Mesendoderm (in vitro differentiated cells): ENCODE measurements around the gene DSE.

ENCODE experiments used
- DNase-seq: peaks from one replicate; pipeline ENCODE4 v3.0.0; 2013
- H2AK5ac ChIP-seq: 2 replicates; pipeline ENCODE4 v1.6.1; 2013; ENCODE audit warnings: low read length, inconsistent platforms
- H2BK120ac ChIP-seq: 2 replicates; pipeline ENCODE4 v1.6.1; 2013; ENCODE audit warnings: low read depth, mild to moderate bottlenecking, low read length, moderate library complexity, mixed read lengths
- H2BK15ac ChIP-seq: replicated peaks from 2 replicates; pipeline ENCODE4 v1.6.1; 2013; ENCODE audit warnings: low read depth, mild to moderate bottlenecking, moderate library complexity
- H2BK5ac ChIP-seq: 2 replicates; pipeline ENCODE4 v1.6.1; 2013; ENCODE audit warnings: low read length, inconsistent platforms
- H3K18ac ChIP-seq: 2 replicates; pipeline ENCODE4 v1.6.1; 2013; ENCODE audit warnings: mild to moderate bottlenecking, low read length, mixed read lengths
- H3K23ac ChIP-seq: one replicate; pipeline ENCODE4 v1.6.1; 2013; ENCODE audit warnings: low read length
- H3K27ac ChIP-seq: 2 replicates; pipeline ENCODE4 v1.5.1; 2013; ENCODE audit warnings: low read depth, mild to moderate bottlenecking, inconsistent platforms, low read length, moderate library complexity
- H3K27me3 ChIP-seq: 2 replicates; pipeline ENCODE4 v1.6.1; 2013; ENCODE audit warnings: low read length, control low read depth, mild to moderate bottlenecking, inconsistent platforms; ENCODE audit not compliant: insufficient read depth, poor library complexity
- H3K36me3 ChIP-seq: 2 replicates; pipeline ENCODE4 v1.6.1; 2013; ENCODE audit warnings: low read length, inconsistent platforms; ENCODE audit not compliant: control insufficient read depth, insufficient read depth
- H3K4ac ChIP-seq: one replicate; pipeline ENCODE4 v1.6.1; 2013; ENCODE audit warnings: low read depth, mild to moderate bottlenecking, low read length, moderate library complexity
- H3K4me1 ChIP-seq: 2 replicates; pipeline ENCODE4 v1.6.1; 2013; ENCODE audit warnings: low read depth, low read length, inconsistent platforms; ENCODE audit not compliant: control insufficient read depth
- H3K4me2 ChIP-seq: 2 replicates; pipeline ENCODE4 v1.6.1; 2013; ENCODE audit warnings: low read length
- H3K4me3 ChIP-seq: 2 replicates; pipeline ENCODE4 v1.5.1; 2013; ENCODE audit warnings: mild to moderate bottlenecking, low read length
- H3K56ac ChIP-seq: one replicate; pipeline ENCODE4 v1.6.1; 2013; ENCODE audit warnings: low read length
- H3K79me1 ChIP-seq: 2 replicates; pipeline ENCODE4 v1.6.1; 2013; ENCODE audit warnings: low read length, inconsistent platforms
- H3K79me2 ChIP-seq: 2 replicates; pipeline ENCODE4 v1.6.1; 2013; ENCODE audit warnings: mild to moderate bottlenecking, low read length; ENCODE audit not compliant: control insufficient read depth, insufficient read depth
- H3K9ac ChIP-seq: 2 replicates; pipeline ENCODE4 v1.6.1; 2013; ENCODE audit warnings: low read length, inconsistent platforms
- H4K5ac ChIP-seq: one replicate; pipeline ENCODE4 v1.6.1; 2013; ENCODE audit warnings: low read length
- H4K8ac ChIP-seq: one replicate; pipeline ENCODE4 v1.6.1; 2013; ENCODE audit warnings: low read depth, mild to moderate bottlenecking, control low read depth, low read length, moderate library complexity
- WGBS: extraction: QIAGEN DNeasy Blood & Tissue Kit; methylation state at CpG from one replicate; pipeline ENCODE4 v1.1.7; 2013; ENCODE audit warnings: low lambda C conversion rate, missing lambda C conversion rate; ENCODE audit not compliant: insufficient coverage; ENCODE audit errors: extremely low coverage; 5-methylcytosine and 5-hydroxymethylcytosine counted together

Gene DSE

GRCh38 chr6:116402108-116402937 lies 31.6 kb downstream of the DSE start:
- Histone ChIP-seq H3K4me2 (no peak overlapping the region), H2BK120ac (no peak overlapping the region), H2AK5ac (no peak overlapping the region), H4K5ac (no peak overlapping the region), H3K4me3 (no peak overlapping the region), H3K4me1 (no peaks in the 10 kb centered on the region), H2BK5ac (no peak overlapping the region), H3K79me2 (peaks cover 5% of the 10 kb centered on the region), H3K56ac (no peak overlapping the region), H3K27ac (no peak overlapping the region), H3K9ac (no peak overlapping the region), H3K27me3 (no peaks in the 10 kb centered on the region), H2BK15ac (no peak overlapping the region), H3K23ac (no peak overlapping the region), H3K36me3 (no peaks in the 10 kb centered on the region), H3K4ac (no peak overlapping the region), H3K79me1 (peaks cover 7% of the 10 kb centered on the region), H3K18ac (no peak overlapping the region), H4K8ac (no peak overlapping the region)
- WGBS, result no CpG with 5 or more reads among the region's 2 CpGs
- no peak for DNase-seq

GRCh38 chr6:116403205-116403604 lies 32.5 kb downstream of the DSE start:
- Histone ChIP-seq H2BK15ac (no peak overlapping the region), H4K8ac (no peak overlapping the region), H3K4me1 (no peaks in the 10 kb centered on the region), H3K79me2 (peaks cover 10% of the 10 kb centered on the region), H3K36me3 (no peaks in the 10 kb centered on the region), H3K56ac (no peak overlapping the region), H3K9ac (no peak overlapping the region), H3K23ac (no peak overlapping the region), H3K4me2 (no peak overlapping the region), H3K79me1 (peaks cover 10% of the 10 kb centered on the region), H2AK5ac (no peak overlapping the region), H4K5ac (no peak overlapping the region), H2BK120ac (no peak overlapping the region), H3K4me3 (no peak overlapping the region), H3K4ac (no peak overlapping the region), H2BK5ac (no peak overlapping the region), H3K18ac (no peak overlapping the region), H3K27me3 (no peaks in the 10 kb centered on the region), H3K27ac (no peak overlapping the region)
- DNase-seq, result no peak
- WGBS, result no CpG with 5 or more reads among the region's 1 CpG

GRCh38 chr6:116404696-116405095 lies 33.9 kb downstream of the DSE start:
- no peak overlapping the region for H3K56ac ChIP-seq
- no peak overlapping the region for H2BK15ac ChIP-seq
- H2BK120ac ChIP-seq, result no peak overlapping the region
- no peak overlapping the region for H2BK5ac ChIP-seq
- H3K4ac ChIP-seq, result no peak overlapping the region
- no peak overlapping the region for H4K8ac ChIP-seq
- no peak overlapping the region for H3K18ac ChIP-seq
- no peaks in the 10 kb centered on the region for H3K4me1 ChIP-seq
- H3K27me3 ChIP-seq, result no peaks in the 10 kb centered on the region
- no peak overlapping the region for H4K5ac ChIP-seq
- WGBS, result no CpG with 5 or more reads among the region's 3 CpGs
- peaks cover 12% of the 10 kb centered on the region for H3K79me2 ChIP-seq
- H3K27ac ChIP-seq, result no peak overlapping the region
- peaks cover 10% of the 10 kb centered on the region for H3K79me1 ChIP-seq
- H3K4me3 ChIP-seq, result no peak overlapping the region
- no peak overlapping the region for H3K4me2 ChIP-seq
- H3K23ac ChIP-seq, result no peak overlapping the region
- no peak overlapping the region for H3K9ac ChIP-seq
- DNase-seq, result no peak
- no peaks in the 10 kb centered on the region for H3K36me3 ChIP-seq
- no peak overlapping the region for H2AK5ac ChIP-seq

GRCh38 chr6:116405138-116405537 lies 34.4 kb downstream of the DSE start:
- H2BK5ac ChIP-seq, result no peak overlapping the region
- H2BK15ac ChIP-seq, result no peak overlapping the region
- WGBS, result no CpG with 5 or more reads among the region's 5 CpGs
- H2BK120ac ChIP-seq, result no peak overlapping the region
- H3K79me1 ChIP-seq, result peaks cover 11% of the 10 kb centered on the region
- H2AK5ac ChIP-seq, result no peak overlapping the region
- H3K27me3 ChIP-seq, result no peaks in the 10 kb centered on the region
- H3K4me1 ChIP-seq, result no peaks in the 10 kb centered on the region
- no peaks in the 10 kb centered on the region for H3K36me3 ChIP-seq
- H3K18ac ChIP-seq, result no peak overlapping the region
- no peak overlapping the region for H4K8ac ChIP-seq
- H3K27ac ChIP-seq, result no peak overlapping the region
- H3K79me2 ChIP-seq, result peaks cover 12% of the 10 kb centered on the region
- no peak overlapping the region for H3K56ac ChIP-seq
- no peak overlapping the region for H3K9ac ChIP-seq
- H3K4me2 ChIP-seq, result no peak overlapping the region
- no peak overlapping the region for H3K23ac ChIP-seq
- no peak for DNase-seq
- no peak overlapping the region for H3K4ac ChIP-seq
- no peak overlapping the region for H4K5ac ChIP-seq
- H3K4me3 ChIP-seq, result no peak overlapping the region

- H3K4ac ChIP-seq, result no peak overlapping the region
- H2BK120ac ChIP-seq, result no peak overlapping the region
- H3K27ac ChIP-seq, result no peak overlapping the region
- peaks cover 12% of the 10 kb centered on the region for H3K79me1 ChIP-seq
- H2BK15ac ChIP-seq, result no peak overlapping the region
- H3K9ac ChIP-seq, result no peak overlapping the region
- H3K4me2 ChIP-seq, result no peak overlapping the region
- H3K23ac ChIP-seq, result no peak overlapping the region
- no CpG with 5 or more reads among the region's 8 CpGs for WGBS
- no peaks in the 10 kb centered on the region for H3K36me3 ChIP-seq
- H3K27me3 ChIP-seq, result no peaks in the 10 kb centered on the region
- H4K8ac ChIP-seq, result no peak overlapping the region
- H4K5ac ChIP-seq, result no peak overlapping the region
- DNase-seq, result peak; percentile 76
- H3K18ac ChIP-seq, result no peak overlapping the region
- no peak overlapping the region for H3K4me3 ChIP-seq
- H2BK5ac ChIP-seq, result no peak overlapping the region
- H3K56ac ChIP-seq, result no peak overlapping the region
- H3K4me1 ChIP-seq, result no peaks in the 10 kb centered on the region
- H2AK5ac ChIP-seq, result no peak overlapping the region
- peaks cover 12% of the 10 kb centered on the region for H3K79me2 ChIP-seq
These were observed 35.1 kb downstream of the DSE start for GRCh38 chr6:116405652-116406356.
